SH-SY5Y (cell line): ENCODE data around the gene PRR4.

ENCODE experiments used
- GATA2 ChIP-seq: IDR thresholded peaks from 2 replicates; pipeline ENCODE4 v1.6.1; 2011; ENCODE audit warnings: mild to moderate bottlenecking, low read depth, low read length
- GATA3 ChIP-seq: IDR thresholded peaks from 2 replicates; pipeline ENCODE4 v1.6.1; 2011; ENCODE audit warnings: low read depth, mild to moderate bottlenecking, low read length, moderate library complexity

GRCh38 chr12:10826258-10826657, 23.0 kb downstream of the PRR4 start, which contains the start of gene TAS2R10:
- TF ChIP-seq GATA3 (no peak), GATA2 (no peak)
